DMS153 treated with DMSO at 0.1 percent for 48 hours (cell line): Measurements from ENCODE around the gene FUCA1.
"Not testable (repeated sequence)": the region's sequence is repeated elsewhere in the genome, so short reads cannot be mapped to it uniquely, and the experiment has no call there.

Experiments
- DNase-seq: peaks from one replicate; lab custom pipeline; 2025; ENCODE audit not compliant: unreplicated experiment; lab: John Stamatoyannopoulos, UW

The FUCA1 gene

GRCh38 chr1:23867895-23868556 is at the start of gene FUCA1:
Gene FUCA1, minus strand, starts transcription at chr1:23868290. Its CDS starts 4 bp downstream, at chr1:23868286.
- DNase-seq: peak; percentile 93

DNA sequence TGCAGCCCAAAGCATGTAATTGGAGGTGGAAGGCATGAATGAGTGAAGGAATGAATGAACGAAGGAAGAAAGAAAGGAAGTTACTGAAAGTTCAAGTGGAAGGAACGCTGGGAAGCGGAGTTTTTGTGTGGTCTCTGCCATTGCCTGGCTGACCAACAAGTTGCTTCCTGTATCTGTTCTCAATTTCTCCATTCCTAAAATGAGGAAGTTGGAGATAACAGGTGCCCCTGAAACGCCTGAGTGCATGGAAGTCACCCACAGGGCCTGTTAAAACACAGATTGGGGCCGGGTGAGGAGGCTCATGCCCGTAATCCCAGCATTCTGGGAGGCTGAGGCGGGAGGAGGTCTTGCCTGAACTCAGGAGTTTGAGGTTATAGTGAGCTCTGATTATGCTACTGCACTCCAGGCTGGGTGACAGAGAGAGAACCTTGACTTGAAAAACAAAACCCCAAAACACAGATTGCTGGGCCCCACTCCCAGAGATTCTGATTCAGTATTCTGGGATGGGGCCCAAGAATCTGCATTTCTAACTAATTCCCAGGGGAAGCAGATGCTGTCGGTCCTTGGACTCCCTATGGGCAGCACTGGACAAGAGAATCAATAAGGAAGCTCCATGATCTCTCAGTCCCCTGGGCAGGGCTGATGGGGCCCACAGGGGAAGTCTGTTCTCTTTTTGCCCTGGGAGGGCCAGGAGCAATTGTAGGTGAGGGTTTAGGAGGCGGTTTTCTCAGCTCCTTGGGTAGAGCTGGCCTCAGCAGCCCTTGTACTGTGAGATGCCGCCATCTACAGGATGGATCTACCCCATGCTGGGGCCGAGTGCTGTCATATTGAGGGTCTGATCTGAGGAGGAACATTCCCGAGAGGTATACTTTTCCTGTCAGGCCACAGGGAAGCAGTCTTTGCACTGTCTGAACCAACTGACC is 48.4 kb upstream of the FUCA1 start:
- DNase-seq: peak; percentile 24

GRCh38 chr1:23915466-23915865 is 47.4 kb upstream of the FUCA1 start:
- DNase-seq: no peak

DNA sequence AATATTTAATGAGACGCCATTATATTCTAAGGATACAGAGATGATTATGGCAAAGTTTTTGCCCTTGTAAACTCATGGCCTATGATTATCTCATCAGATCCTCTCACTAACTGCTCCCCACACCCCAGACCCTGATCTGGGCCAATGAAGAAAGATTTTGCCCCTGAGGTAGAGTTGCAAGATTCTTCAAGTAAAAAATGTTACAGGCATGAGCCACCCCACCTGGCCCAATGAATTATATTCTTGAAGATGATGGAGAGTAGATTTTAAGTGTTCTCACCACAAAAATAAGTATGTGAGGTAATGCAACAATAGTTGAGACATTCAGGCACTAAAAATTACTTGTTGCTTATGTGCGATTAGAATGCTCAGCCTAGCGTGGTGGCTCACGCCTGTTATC is 46.8 kb upstream of the FUCA1 start:
- DNase-seq: no peak

DNA sequence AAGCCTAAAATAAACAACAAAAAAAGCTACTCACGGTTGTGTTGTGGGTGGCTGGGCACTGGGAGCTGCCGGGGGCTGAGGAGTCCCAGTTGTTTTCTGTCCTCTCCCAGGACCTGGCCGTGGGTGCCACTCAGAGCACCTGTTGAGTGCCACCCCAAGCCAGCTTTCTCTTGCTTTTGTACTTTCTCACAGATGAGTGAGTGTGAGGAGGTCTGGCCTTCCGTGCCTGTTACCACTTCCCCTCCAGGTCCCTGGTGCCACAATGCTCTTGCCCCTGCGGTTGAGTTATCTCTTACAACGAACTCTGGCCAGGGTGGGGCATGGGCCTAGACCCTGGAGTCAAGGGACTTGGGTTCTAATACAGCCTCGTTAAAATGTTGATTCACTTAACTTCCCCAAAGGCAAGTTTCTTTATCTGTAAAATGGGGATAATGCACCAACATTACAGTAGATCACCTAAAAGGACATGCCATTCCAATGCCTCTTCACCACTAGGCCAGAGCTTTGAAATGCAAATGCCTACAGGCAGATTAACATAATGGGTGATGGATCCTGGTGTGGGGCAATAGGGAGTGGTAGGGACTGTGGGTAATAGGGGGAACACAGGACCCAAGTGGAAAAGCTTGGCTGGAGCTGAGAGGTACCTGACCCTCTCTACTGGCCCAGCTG is 45.3 kb upstream of the FUCA1 start, which contains the start of gene CNR2:
Gene CNR2, minus strand, starts transcription at position 151 of the 669 bp plus-strand sequence. CDS start 37,745 bp downstream, outside the sequence.
- no peak for DNase-seq

DNA sequence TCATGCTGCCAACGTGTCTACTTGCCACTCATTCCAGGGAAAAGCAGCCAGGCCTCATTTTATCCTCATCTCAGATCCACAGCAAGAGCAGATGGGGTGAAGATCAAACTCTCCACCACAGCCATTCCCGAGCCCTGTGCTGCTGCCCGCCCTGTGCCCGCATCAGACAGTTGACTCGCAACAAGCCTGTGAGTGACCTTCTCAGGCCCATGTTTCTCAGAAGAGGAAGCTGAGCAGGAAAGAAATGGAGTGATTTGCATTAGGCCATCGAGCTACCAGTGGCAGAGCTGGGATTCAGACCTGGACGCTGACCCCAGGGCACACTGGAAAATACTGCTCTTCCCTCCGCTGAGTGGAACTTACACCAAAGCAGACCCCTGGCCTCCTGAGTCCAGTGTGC is 43.8 kb upstream of the FUCA1 start:
- DNase-seq: no peak

DNA sequence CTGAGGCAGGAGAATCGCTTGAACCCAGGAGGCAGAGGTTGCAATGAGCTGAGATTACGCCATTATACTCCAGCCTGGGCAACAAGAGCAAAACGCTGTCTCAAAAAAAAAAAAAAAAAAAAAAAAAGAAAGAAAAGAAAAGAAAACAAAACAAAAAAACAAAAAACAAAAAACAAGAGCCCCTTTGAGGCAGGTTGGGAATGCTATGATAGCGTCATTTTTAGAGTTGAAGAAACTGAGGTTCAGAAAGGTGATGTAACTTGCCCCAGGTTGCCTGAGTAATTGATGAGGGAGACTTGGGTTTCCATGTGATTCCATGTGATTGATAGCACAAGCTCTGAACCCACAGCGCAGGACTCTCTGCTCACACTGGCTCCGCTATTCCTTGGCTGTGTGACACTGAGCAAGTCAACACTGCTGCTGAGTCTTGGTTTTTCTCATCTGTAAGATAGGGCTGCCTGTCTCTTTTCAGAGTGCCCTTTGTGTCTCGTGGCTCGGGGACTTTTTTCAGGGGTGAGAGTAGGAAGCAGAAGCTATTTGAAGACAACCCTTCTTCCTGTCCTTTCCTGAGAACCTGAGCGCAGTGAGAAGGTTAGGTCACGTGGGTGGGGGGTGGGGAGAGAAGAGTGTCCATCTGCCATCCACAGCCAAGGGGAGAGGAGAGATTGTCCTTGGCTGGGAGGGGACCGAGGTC is 42.6 kb upstream of the FUCA1 start:
- DNase-seq: no peak

DNA sequence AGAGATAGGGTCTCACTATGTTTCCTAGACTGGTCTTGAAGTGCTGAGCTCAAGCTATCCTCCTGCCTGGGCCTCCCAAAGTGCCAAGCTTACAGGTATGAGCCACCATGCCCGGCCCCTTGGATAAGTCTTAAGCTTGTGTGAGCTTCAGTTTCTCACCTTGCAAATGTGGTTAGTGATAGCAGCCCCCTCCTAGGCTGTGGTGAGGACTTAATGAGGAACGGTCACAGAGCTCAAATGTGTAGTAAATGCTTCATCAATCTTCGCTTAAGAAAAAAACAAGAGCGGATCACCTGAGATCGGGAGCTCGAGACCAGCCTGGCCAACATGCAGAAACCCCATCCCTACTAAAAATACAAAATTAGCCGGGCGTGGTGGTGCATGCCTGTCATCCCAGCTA is 42.1 kb upstream of the FUCA1 start:
- no peak for DNase-seq

DNA sequence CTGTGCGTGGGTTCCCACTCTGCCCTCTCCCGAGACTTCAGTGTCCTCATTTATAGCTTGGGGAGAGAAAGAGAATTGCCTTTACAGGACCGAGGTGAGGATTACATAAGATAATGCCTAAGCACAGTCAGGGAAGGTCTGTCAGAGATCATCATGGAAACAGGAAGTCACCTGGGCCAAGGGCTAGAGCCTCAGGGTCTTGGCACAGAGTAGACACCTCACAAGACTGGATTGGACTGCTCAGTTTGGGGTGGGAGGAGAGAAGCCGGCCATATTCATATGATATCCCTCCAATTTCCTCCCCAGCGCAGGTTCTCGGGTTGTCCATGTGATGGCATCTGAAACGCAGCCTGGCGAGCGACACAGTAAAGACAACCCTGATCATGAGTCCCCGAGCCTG is 41.3 kb upstream of the FUCA1 start:
- no peak for DNase-seq

GRCh38 chr1:23908453-23909341 is 40.6 kb upstream of the FUCA1 start:
- DNase-seq: no peak

DNA sequence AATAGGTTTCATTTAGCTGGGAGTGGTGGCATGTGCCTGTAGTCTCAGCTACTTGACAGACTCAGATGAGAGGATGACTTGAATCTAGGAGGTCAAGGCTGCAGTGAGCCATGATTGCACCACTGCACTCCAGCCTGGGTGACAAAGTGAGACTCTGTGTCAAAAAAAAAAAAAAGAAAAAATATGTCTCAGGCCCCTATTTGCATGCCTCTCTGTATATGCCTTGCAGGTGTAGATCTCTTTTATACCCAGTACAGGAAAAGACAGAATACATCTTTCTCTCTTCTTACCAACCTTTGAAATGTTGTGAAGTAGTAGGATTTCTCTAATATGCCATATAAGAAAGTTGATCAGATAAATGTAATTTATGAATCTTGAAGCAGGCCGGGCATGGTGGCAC is 38.6 kb upstream of the FUCA1 start:
- DNase-seq: no peak

- no peak for DNase-seq
These were observed 37.5 kb upstream of the FUCA1 start for GRCh38 chr1:23905461-23906025.

- DNase-seq: no peak
These were observed 36.8 kb upstream of the FUCA1 start for GRCh38 chr1:23904748-23905357.

DNA sequence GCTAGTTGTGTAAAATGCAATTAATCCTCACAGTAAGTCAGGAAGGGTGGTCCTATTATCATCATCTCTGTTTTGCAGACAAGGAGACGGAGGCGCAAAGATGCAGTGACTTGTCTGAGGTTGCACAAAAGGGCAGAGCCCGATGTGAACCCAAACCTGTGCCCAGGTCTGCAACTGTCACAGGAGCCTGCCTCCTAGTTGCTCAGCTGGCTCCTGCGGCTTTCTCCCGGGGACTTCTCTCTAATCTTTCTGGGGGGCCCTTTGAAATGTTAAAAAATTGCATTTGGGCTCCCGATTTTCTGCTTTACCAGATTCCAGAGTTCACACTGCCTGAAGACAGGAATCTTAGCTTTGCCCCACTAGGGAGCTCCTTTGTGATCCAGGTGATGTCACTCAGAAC is 35.7 kb upstream of the FUCA1 start:
- no peak for DNase-seq

DNA sequence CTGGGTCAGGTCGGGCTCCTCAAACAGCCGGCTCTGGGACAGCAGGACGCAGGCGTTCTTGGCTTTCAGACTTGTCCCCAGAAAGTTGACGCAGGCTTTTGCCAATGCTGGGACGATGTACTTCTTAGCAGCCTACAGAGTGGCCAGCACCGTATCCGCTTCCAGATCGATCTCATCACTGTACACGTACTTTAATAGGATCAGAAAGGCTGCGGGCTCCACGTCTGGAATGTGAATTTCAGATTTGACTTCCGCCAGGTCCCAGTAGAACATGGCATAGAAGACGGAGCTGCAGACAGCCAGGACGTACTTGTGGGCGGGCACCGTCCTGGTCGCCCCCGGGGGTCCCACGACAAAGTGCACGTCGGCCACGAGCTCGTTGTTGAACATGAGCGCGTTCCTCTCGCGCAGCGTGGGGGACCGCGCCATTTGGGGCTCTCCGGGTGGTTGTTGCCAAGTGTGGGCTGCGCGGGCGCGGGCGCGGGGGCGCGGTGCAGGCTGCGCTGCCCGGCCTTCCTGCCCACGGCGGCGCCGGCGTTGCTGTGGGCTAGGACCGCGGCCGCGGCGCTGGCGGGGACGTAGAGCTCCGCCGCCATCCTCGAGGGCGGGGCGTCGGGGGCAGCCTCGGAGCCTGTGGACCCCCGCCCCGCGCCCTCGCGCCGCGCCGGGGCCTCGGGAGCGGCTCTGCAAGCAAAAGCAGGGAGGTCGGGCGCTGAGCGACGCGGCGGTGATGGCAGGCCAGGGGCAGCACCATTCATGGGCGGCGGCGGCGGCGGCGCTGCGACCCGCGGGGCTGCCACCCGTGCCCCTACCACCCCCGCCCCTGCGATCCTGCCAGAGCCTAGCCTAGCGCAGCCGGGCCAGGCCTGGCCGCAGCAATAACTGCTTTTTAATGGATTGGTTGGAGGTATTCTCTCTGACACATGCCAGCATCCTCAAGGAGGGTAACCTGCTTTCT is 34.5 kb upstream of the FUCA1 start:
- DNase-seq: no peak

DNA sequence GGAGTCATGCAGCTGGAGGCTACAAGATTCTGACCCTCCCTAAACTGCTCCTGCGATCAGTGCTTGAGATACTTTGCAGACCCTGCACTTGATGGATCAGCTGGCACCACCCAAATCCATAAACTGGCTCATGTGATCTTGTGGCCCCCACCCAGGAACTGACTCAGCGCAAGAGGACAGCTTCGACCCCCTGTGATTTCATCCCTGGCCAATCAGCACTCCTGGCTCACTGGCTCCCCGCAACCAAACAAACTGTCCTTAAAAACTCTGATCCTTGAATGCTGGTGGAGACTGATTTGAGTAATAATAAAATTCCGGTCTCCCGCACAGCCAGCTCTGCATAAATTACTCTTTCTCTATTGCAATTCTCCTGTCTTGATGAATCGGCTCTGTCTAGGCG is 31.9 kb upstream of the FUCA1 start:
- DNase-seq: not testable (repeated sequence)

- no peak for DNase-seq
These were observed 31.0 kb upstream of the FUCA1 start for GRCh38 chr1:23899070-23899469.

- no peak for DNase-seq
These were observed 29.0 kb upstream of the FUCA1 start for GRCh38 chr1:23897083-23897482.
